ENCODE results near the gene MRPL14. TPM values are rescaled to one million over a fixed set of nuclear protein-coding genes. Genes with fewer than 3 reads are reported as not detected.

Gene MRPL14
- polyA plus RNA-seq (ENCODE audit: insufficient read length in 3 of 3): 10 to 100 TPM; 38.9 to 40.4 (median 40.3) TPM

GRCh38 chr6:44127186-44128019 lies at the start of gene MRPL14, which contains the start of gene TMEM63B:
TSS of gene MRPL14 (minus strand) at chr6:44127452. CDS start at chr6:44116611, 10,841 bp downstream.
TSS of gene TMEM63B (plus strand) at chr6:44127554. CDS start at chr6:44134585, 7,031 bp downstream.
- peak; percentile 67 to 82 (median 79) for DNase-seq (ENCODE audit: low read depth in 3 of 3, low spot score in 2 of 3)

GRCh38 chr6:44176130-44176761 lies 49.0 kb upstream of the MRPL14 start:
- DNase-seq (ENCODE audit: low read depth in 3 of 3, low spot score in 2 of 3): no peak

- peak; percentile 58 to 66 (median 63) for DNase-seq (ENCODE audit: low read depth in 3 of 3, low spot score in 2 of 3)
Observed at GRCh38 chr6:44172731-44173500, 45.7 kb upstream of the MRPL14 start.

- DNase-seq (ENCODE audit: low read depth in 3 of 3, low spot score in 2 of 3): no peak
Observed at GRCh38 chr6:44171899-44172546, 44.8 kb upstream of the MRPL14 start.

GRCh38 chr6:44169886-44170570 lies 42.8 kb upstream of the MRPL14 start:
- DNase-seq (ENCODE audit: low read depth in 3 of 3, low spot score in 2 of 3): no peak

GRCh38 chr6:44169154-44169553 lies 41.9 kb upstream of the MRPL14 start:
- no peak for DNase-seq (ENCODE audit: low read depth in 3 of 3, low spot score in 2 of 3)

GRCh38 chr6:44167567-44167966 lies 40.3 kb upstream of the MRPL14 start:
- DNase-seq (ENCODE audit: low read depth in 3 of 3, low spot score in 2 of 3): no peak

GRCh38 chr6:44166591-44167184 lies 39.4 kb upstream of the MRPL14 start:
- DNase-seq (ENCODE audit: low read depth in 3 of 3, low spot score in 2 of 3): no peak

- DNase-seq (ENCODE audit: low read depth in 3 of 3, low spot score in 2 of 3): no peak
Observed at GRCh38 chr6:44166116-44166515, 38.9 kb upstream of the MRPL14 start.

- no peak for DNase-seq (ENCODE audit: low read depth in 3 of 3, low spot score in 2 of 3)
Observed at GRCh38 chr6:44162876-44163625, 35.8 kb upstream of the MRPL14 start.

- DNase-seq (ENCODE audit: low read depth in 3 of 3, low spot score in 2 of 3): no peak
Observed at GRCh38 chr6:44161997-44162338, 34.7 kb upstream of the MRPL14 start.

- no peak for DNase-seq (ENCODE audit: low read depth in 3 of 3, low spot score in 2 of 3)
Observed at GRCh38 chr6:44158770-44159228, 31.5 kb upstream of the MRPL14 start, which contains the start of gene CAPN11. TSS of gene CAPN11 (plus strand) at chr6:44158820. CDS start at chr6:44158849, 29 bp downstream.

- no peak for DNase-seq (ENCODE audit: low read depth in 3 of 3, low spot score in 2 of 3)
Observed at GRCh38 chr6:44157152-44157521, 29.9 kb upstream of the MRPL14 start.

- DNase-seq (ENCODE audit: low read depth in 3 of 3, low spot score in 2 of 3): no peak
Observed at GRCh38 chr6:44156494-44157151, 29.4 kb upstream of the MRPL14 start.

- DNase-seq (ENCODE audit: low read depth in 3 of 3, low spot score in 2 of 3): no peak
Observed at GRCh38 chr6:44154067-44154466, 26.8 kb upstream of the MRPL14 start.

- no peak for DNase-seq (ENCODE audit: low read depth in 3 of 3, low spot score in 2 of 3)
Observed at GRCh38 chr6:44152533-44152932, 25.3 kb upstream of the MRPL14 start.

GRCh38 chr6:44152109-44152461 lies 24.8 kb upstream of the MRPL14 start:
- no peak for DNase-seq (ENCODE audit: low read depth in 3 of 3, low spot score in 2 of 3)

GRCh38 chr6:44151348-44152108 lies 24.3 kb upstream of the MRPL14 start:
- DNase-seq (ENCODE audit: low read depth in 3 of 3, low spot score in 2 of 3): no peak

All from right renal cortex interstitium (tissue), 3 donors.